Activated naive CD4-positive, alpha-beta T cell (primary cell): ENCODE results near the gene GSTA5.
"Not testable (repeated sequence)": the region's sequence is repeated elsewhere in the genome, so short reads cannot be mapped to it uniquely, and the experiment has no call there.

ENCODE experiments used
- DNase-seq, 4 experiments: peaks; one replicate each; lab custom pipeline; 2025; lab: John Stamatoyannopoulos, UW

The GSTA5 gene

DNA sequence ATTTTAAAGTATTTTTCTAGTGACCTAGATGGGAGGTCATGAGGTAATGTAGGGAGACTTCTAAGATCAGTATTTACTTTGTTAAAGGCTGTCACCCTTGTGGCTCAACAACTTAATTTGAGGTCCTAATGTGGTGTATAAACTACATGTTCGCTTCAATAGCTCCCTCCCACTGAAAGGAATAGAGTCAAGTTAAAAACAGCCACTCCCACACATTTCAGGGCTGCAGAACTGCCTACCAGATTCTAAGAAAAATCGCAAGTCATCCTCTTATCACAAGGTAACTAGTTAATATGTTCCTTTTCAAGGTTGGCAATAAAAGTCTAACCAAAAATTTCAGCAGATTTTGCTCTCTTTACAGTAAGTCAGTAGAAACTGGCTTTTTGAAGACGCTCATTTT lies 52.1 kb downstream of the GSTA5 start:
- DNase-seq: no peak

DNA sequence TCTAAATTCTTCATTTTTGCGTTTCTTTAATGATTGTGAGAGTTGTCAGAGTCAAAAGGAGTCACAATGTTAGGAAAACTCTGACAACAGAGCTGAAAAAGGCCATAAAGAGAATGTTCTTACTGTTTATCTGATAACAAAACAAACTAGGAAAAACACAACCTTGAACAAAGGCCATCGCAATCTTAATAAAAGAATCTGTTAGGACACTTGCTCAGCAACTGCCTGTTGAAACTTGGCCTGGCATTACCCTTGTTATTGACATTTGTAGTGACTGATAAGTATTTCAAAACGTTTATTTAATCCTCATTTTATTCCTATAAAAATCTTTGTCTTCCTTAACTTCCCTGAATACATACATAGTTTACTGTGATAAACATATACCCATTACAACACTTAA lies 52.7 kb downstream of the GSTA5 start:
- no peak for DNase-seq

DNA sequence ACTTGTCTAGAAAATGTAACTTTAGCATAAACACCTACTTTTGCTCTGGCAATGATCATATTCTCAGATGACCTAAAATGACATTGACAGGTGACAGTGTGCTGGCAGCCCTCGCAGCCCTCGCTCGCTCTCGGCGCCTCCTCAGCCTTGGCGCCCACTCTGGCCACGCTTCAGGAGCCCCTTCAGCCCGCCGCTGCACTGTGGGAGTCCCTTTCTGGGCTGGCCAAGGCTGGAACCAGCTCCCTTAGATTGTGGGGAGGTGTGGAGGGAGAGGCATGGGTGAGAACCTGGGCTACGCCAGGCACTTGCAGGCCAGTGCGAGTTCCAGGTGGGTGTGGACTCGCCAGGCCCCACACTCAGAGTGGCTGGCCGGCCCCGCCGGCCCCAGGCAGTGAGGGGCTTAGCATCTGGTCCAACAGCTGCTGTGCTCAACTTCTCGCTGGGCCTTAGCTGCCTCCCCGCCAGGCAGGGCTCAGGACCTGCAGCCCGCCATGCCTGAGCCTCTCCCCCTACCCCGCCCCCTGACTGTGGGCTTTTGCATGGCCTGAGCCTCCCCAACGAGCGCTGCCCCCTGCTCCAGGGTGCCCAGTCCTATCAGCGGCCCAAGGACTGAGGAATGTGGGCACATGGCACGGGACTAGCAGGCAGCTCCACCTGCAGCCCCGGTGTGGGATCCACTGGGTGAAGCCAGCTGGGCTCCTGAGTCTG lies 54.2 kb downstream of the GSTA5 start:
- no peak for DNase-seq

DNA sequence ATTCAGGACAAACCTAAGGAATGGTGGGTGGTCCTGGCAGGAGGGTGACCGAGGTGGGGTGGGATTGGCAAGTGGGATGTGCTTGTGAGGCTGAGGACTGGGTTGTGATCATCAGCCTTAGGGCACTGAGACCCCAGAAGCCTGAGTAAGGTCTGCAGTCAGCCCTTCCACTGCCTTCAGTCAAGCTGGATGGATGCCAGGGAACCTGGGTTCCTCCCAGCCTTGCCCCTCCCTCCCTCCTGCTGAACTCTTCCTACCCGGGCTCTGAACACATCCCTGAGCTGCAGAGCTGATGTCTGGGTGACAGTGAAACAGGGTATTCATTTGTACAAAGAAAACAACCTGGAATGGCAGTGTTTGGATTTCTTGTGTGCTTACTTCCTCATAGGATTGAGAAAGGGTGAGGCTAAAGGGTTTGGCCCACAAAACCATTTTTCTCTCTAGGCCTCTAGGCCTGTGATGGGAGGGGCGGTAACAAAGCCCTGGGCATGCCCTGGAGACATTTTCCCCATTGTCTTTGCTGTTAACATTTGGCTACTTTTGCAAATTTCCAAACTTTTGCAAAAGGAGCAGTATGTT lies 57.8 kb downstream of the GSTA5 start:
- DNase-seq: not testable (repeated sequence)

DNA sequence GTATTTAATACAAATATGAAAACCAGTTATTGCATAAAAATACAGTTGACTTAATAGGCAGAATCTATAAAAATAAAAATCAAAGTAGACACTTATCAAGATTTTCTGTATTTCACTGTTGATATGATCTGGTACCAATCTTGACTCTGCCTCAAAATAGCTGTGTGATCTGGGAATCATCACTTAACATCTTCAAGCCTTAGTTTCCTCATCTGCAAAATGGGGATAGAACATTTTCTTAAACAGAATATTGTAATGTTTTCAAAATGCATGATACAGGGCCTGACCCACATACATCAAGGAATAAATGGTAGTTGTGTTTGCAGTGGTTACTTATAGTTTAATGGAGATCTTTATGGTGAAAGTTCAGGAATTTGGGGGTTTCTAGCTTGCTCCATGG lies 58.4 kb downstream of the GSTA5 start:
- DNase-seq: not testable (repeated sequence)
